Head of caudate nucleus (tissue), 42 donors: ENCODE results near the gene RSRC2.
"Not testable (repeated sequence)": the region's sequence is repeated elsewhere in the genome, so short reads cannot be mapped to it uniquely, and the experiment has no call there.

Experiments
- DNase-seq, 42 donors: peaks; one replicate each; pipeline versions ENCODE4 v3.0.0 to v3.0.0-alpha.2; 2020 to 2021; ENCODE audit warnings: mixed read lengths in 7 of 42
- intact Hi-C: fragments of 100-400 bp; cut with DNase I; formaldehyde crosslinking; loops from one replicate; pipeline ENCODE4 v1.15.0; 2022

Gene RSRC2

GRCh38 chr12:122464317-122465042 lies 62.3 kb downstream of the RSRC2 start:
- intact Hi-C loops = not testable (repeated sequence)
- peak in 3 of 42 donors; percentile 21 to 45 (median 22) for DNase-seq

- peak in 1 of 42 donors; percentile 5 for DNase-seq
- intact Hi-C loops = no loop called here
Measured at GRCh38 chr12:122460641-122461040, 66.1 kb downstream of the RSRC2 start.

GRCh38 chr12:122460061-122460460 lies 66.7 kb downstream of the RSRC2 start:
- peak in 1 of 42 donors; percentile 18 for DNase-seq
- intact Hi-C loops = no loop called here

GRCh38 chr12:122459211-122459610 lies 67.5 kb downstream of the RSRC2 start:
- intact Hi-C loops = no loop called here
- peak in 3 of 42 donors; percentile 9 to 36 (median 13) for DNase-seq

GRCh38 chr12:122458105-122459035 lies 68.4 kb downstream of the RSRC2 start:
- intact Hi-C loops = no loop called here
- DNase-seq = peak in 1 of 42 donors; percentile 26

- intact Hi-C loops = no loop called here
- DNase-seq = no peak
Measured at GRCh38 chr12:122457627-122458026, 69.1 kb downstream of the RSRC2 start.

GRCh38 chr12:122454739-122455138 lies 72.0 kb downstream of the RSRC2 start:
- no peak for DNase-seq
- intact Hi-C loops = no loop called here

GRCh38 chr12:122454250-122454721 lies 72.5 kb downstream of the RSRC2 start:
- intact Hi-C loops = no loop called here
- no peak for DNase-seq
